CD4-positive, alpha-beta memory T cell (primary cell): ENCODE results near the gene MBNL3. TPM values are rescaled to one million over a fixed set of nuclear protein-coding genes. Genes with fewer than 3 reads are reported as not detected.

ENCODE experiments used
- CTCF ChIA-PET: fragments of 350-600 bp; sonication (Branson Sonifier 250); formaldehyde crosslinking; loops from one replicate; lab custom pipeline; 2021; ENCODE audit warnings: inconsistent platforms; ENCODE audit not compliant: partially characterized antibody; lab: Charles Lee
- POLR2A ChIA-PET: fragments of 350-600 bp; sonication (Branson Sonifier 250); formaldehyde crosslinking; loops from one replicate; lab custom pipeline; 2021; ENCODE audit not compliant: partially characterized antibody; lab: Charles Lee
- DNase-seq, 5 donors: peaks; one replicate each; pipeline versions ENCODE4 v3.0.0 to v3.0.0-alpha.2; 2020 to 2022; ENCODE audit warnings: mixed read lengths in 1 of 5
- H3K27ac ChIP-seq: one replicate; pipeline ENCODE4 v1.7.0; 2013; ENCODE audit warnings: low read depth, low read length
- H3K27me3 ChIP-seq: 2 replicates; pipeline ENCODE4 v1.7.0; 2013; ENCODE audit warnings: mild to moderate bottlenecking, low read length, moderate library complexity; ENCODE audit not compliant: insufficient read depth
- H3K36me3 ChIP-seq: 2 replicates; pipeline ENCODE4 v1.7.0; 2013; ENCODE audit warnings: mild to moderate bottlenecking, low read length, moderate library complexity; ENCODE audit not compliant: insufficient read depth
- H3K4me1 ChIP-seq: 2 replicates; pipeline ENCODE4 v1.7.0; 2013; ENCODE audit warnings: mild to moderate bottlenecking, low read length, moderate library complexity; ENCODE audit not compliant: insufficient read depth
- H3K4me3 ChIP-seq, 2 donors: one replicate each; pipeline ENCODE4 v1.7.0; 2013; ENCODE audit warnings: low read length in 2 of 2, mild to moderate bottlenecking in 1 of 2
- H3K9me3 ChIP-seq, 2 donors: one replicate each; pipeline ENCODE4 v1.7.0; 2013; ENCODE audit warnings: low read length in 2 of 2, control low read depth in 1 of 2; ENCODE audit not compliant: control insufficient read depth in 1 of 2
- H3K27ac Mint-ChIP-seq, 7 donors: one replicate each; pipeline ENCODE4 v1.8.0; 2020 to 2021; ENCODE audit warnings: mixed read lengths in 7 of 7, mild to moderate bottlenecking in 6 of 7, inconsistent platforms in 3 of 7, moderate library complexity in 3 of 7
- H3K27me3 Mint-ChIP-seq, 2 donors: one replicate each; pipeline ENCODE4 v1.8.0; 2020 to 2021; ENCODE audit warnings: mixed read lengths in 2 of 2
- H3K36me3 Mint-ChIP-seq, 2 donors: one replicate each; pipeline ENCODE4 v1.8.0; 2020 to 2021; ENCODE audit warnings: mixed read lengths in 2 of 2, inconsistent platforms in 1 of 2, mild to moderate bottlenecking in 1 of 2
- H3K4me1 Mint-ChIP-seq, 4 donors: one replicate each; pipeline ENCODE4 v1.8.0; 2020 to 2021; ENCODE audit warnings: mixed read lengths in 4 of 4, mild to moderate bottlenecking in 1 of 4
- H3K4me3 Mint-ChIP-seq, 8 donors: one replicate each; pipeline ENCODE4 v1.8.0; 2020 to 2021; ENCODE audit warnings: mixed read lengths in 8 of 8, mild to moderate bottlenecking in 7 of 8, moderate library complexity in 6 of 8, inconsistent platforms in 3 of 8
- H3K9me3 Mint-ChIP-seq, 8 donors: one replicate each; pipeline ENCODE4 v1.8.0; 2020 to 2021; ENCODE audit warnings: mixed read lengths in 8 of 8, mild to moderate bottlenecking in 5 of 8, inconsistent platforms in 3 of 8, moderate library complexity in 1 of 8
- intact Hi-C: fragments of 100-400 bp; cut with micrococcal nuclease; formaldehyde crosslinking; loops from one replicate; pipeline ENCODE4 v1.15.1; 2023
- polyA plus RNA-seq, 2 donors: library from polyadenylated mRNA; unstranded; fragments of 300-500 nt; fragmentation: Illumina TruSeq; gene quantifications; one replicate each; pipeline ENCODE4 v1.2.3, GENCODE V29; 2021
- total RNA-seq, 2 experiments: library from RNA; stranded (reverse); gene quantifications; one replicate each; pipeline ENCODE4 v1.2.3, GENCODE V29; 2021

Gene MBNL3
- total and polyA plus RNA-seq, 4 experiments from 2014 or later, result 32.2 to 40.1 (median 38.1) TPM

DNA sequence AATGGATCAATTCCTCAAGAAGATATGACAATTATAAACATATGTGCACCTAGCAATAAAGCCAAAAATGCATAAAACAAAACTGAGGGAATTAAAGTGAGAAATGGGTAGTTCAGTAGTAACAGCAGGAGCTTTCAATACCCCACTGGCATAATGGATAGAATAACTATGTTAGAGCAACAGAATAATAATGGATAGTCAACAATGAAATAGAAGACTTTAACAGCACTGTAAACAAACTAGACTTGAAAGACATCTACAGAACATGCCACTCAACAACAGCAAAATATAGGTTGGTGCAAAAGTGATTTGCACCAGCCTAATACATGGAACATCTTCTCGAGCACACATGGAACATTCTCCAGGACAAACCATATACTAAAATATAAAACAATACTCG, 20.0 kb upstream of the MBNL3 start:
- no peak overlapping the region for H3K4me3 Mint-ChIP-seq
- Histone ChIP-seq H3K27me3 (no peaks in the 10 kb centered on the region), H3K27ac (no peak overlapping the region), H3K4me1 (no peaks in the 10 kb centered on the region), H3K4me3 (no peak overlapping the region), H3K9me3 (no peaks in the 10 kb centered on the region), H3K36me3 (no peaks in the 10 kb centered on the region)
- DNase-seq, result no peak
- intact Hi-C loops, result no loop called here
- ChIA-PET POLR2A (no interaction called here), CTCF (no interaction called here)
- peaks cover 4% of the 10 kb centered on the region in 2 donors for H3K27me3 Mint-ChIP-seq
- H3K36me3 Mint-ChIP-seq, result no peaks in the 10 kb centered on the region
- H3K27ac Mint-ChIP-seq, result no peak overlapping the region
- no peaks in the 10 kb centered on the region for H3K4me1 Mint-ChIP-seq
- H3K9me3 Mint-ChIP-seq, result no peaks in the 10 kb centered on the region

DNA sequence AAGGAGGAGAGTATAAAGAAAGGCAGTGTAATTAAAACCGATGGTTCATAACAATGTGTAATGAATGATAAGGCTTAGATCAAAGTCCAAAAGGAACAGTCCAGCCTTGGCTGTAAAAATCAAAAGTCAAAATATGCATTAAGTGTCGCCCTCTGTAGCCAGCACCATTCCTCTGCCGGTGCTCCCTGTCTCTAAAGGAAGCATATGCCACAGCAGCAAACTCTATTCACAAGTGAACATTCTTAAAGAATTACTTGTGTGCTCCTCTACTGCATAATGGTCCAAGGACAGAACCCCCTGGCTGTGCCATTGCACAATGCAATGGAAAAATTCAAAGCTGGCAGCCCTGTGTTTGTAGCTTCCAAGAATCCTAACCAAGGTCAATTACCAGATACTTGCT, 16.3 kb upstream of the MBNL3 start:
- H3K4me1 ChIP-seq, result no peaks in the 10 kb centered on the region
- H3K36me3 ChIP-seq, result no peaks in the 10 kb centered on the region
- Mint-ChIP-seq H3K4me1 (no peaks in the 10 kb centered on the region), H3K27ac (no peak overlapping the region), H3K27me3 (peaks cover 4% of the 10 kb centered on the region in 2 donors), H3K36me3 (no peaks in the 10 kb centered on the region), H3K4me3 (no peak overlapping the region), H3K9me3 (no peaks in the 10 kb centered on the region)
- H3K9me3 ChIP-seq, result no peaks in the 10 kb centered on the region
- intact Hi-C loops, result no loop called here
- H3K27ac ChIP-seq, result no peak overlapping the region
- no peak for DNase-seq
- POLR2A ChIA-PET, result no interaction called here
- no peaks in the 10 kb centered on the region for H3K27me3 ChIP-seq
- no peak overlapping the region for H3K4me3 ChIP-seq
- CTCF ChIA-PET, result interaction anchor here (0.9 kb wide), 1 partner anchor 212 kb away, joined by 3 read pairs; no protein-coding TSS in a partner anchor

DNA sequence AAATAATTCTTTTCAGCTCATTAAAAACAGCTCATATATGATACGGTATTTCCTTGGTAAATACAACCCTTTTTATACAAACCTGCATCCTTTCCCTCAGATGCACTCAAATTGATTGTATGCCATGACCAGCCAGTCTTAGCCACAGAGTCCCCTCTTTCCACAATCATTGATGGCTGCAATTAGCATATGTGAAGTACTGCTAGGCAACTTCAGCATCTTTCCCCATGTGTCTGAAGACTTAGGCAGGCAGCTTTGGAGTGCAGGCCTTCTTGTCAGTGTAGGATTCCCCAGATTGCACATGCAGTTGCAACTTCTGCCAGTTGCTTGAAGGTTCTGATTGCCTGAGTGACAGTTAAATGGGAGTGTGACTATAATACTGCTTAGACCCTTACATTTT, 15.6 kb upstream of the MBNL3 start:
- no peak overlapping the region for H3K4me3 Mint-ChIP-seq
- CTCF ChIA-PET, result no interaction called here
- POLR2A ChIA-PET, result no interaction called here

DNA sequence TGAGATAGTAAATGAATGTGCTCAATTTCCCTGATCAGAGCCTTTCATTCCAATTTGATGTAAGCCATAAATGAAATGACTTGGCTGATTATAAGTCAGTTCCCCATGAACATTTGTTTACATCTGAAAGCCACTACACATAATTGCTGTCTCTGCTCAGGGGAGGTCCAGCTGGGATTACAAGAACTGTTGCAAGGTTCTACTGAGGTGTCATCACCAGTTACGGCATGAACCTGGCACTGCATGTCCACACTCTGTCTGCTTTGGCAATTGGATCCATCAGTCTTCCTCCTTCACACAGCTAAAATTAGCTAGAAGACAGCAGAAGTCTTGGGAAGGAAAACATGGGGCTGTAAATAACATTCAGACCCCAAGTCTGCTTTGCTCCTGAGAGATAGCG, 12.8 kb upstream of the MBNL3 start:
- H3K27me3 Mint-ChIP-seq, result peaks cover 2 to 4% of the 10 kb centered on the region in 2 donors
- no peaks in the 10 kb centered on the region for H3K36me3 Mint-ChIP-seq
- no peak overlapping the region for H3K4me3 Mint-ChIP-seq
- no peaks in the 10 kb centered on the region for H3K4me1 Mint-ChIP-seq
- H3K9me3 Mint-ChIP-seq, result no peaks in the 10 kb centered on the region
- Histone ChIP-seq H3K4me3 (no peak overlapping the region), H3K9me3 (no peaks in the 10 kb centered on the region), H3K27me3 (no peaks in the 10 kb centered on the region), H3K27ac (no peak overlapping the region), H3K4me1 (no peaks in the 10 kb centered on the region), H3K36me3 (no peaks in the 10 kb centered on the region)
- ChIA-PET POLR2A (no interaction called here), CTCF (no interaction called here)
- DNase-seq, result no peak
- intact Hi-C loops, result no loop called here
- H3K27ac Mint-ChIP-seq, result no peak overlapping the region

More for the DNA sequence above, 15.6 kb upstream of the MBNL3 start:
- Histone ChIP-seq H3K4me1 (no peaks in the 10 kb centered on the region), H3K9me3 (no peaks in the 10 kb centered on the region), H3K27me3 (no peaks in the 10 kb centered on the region), H3K36me3 (no peaks in the 10 kb centered on the region), H3K27ac (no peak overlapping the region), H3K4me3 (no peak overlapping the region)
- Mint-ChIP-seq H3K4me1 (no peaks in the 10 kb centered on the region), H3K27ac (no peak overlapping the region), H3K27me3 (peaks cover 4 to 5% of the 10 kb centered on the region in 2 donors), H3K9me3 (no peaks in the 10 kb centered on the region), H3K36me3 (no peaks in the 10 kb centered on the region)
- intact Hi-C loops, result no loop called here
- DNase-seq, result no peak

DNA sequence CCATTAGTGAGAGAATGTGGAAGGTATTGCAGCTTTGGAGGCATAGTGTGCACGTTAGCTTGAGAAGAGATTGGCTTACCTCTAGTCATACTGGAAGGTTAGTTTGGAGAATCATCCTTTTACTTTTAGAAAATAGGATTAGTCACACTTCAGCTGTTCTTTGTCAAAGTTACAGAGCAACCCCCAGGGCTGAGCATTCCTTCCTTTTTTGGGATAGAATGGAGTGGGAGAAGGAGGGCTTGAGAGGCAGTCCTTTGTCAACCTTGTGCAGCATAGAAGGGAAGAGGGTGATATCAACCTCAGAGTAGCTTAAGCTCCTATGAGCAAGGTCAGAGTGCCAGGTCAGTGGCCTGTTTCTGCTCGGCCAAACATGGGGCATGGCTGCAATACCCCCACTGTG, 8.6 kb upstream of the MBNL3 start:
- Histone ChIP-seq H3K27me3 (no peaks in the 10 kb centered on the region), H3K4me1 (no peaks in the 10 kb centered on the region), H3K27ac (no peak overlapping the region), H3K36me3 (no peaks in the 10 kb centered on the region), H3K9me3 (no peaks in the 10 kb centered on the region), H3K4me3 (no peak overlapping the region)
- ChIA-PET POLR2A (interaction anchor here (0.8 to 2.2 kb wide), 3 partner anchors 9 to 17 kb away, joined by 3 to 6 read pairs (median 4); partner anchors contain the start of gene MBNL3), CTCF (no interaction called here)
- DNase-seq, result no peak
- intact Hi-C loops, result no loop called here
- no peak overlapping the region for H3K4me3 Mint-ChIP-seq
- H3K27me3 Mint-ChIP-seq, result peaks cover 0 to 3% of the 10 kb centered on the region in 2 donors
- no peaks in the 10 kb centered on the region for H3K36me3 Mint-ChIP-seq
- H3K4me1 Mint-ChIP-seq, result no peaks in the 10 kb centered on the region
- no peak overlapping the region for H3K27ac Mint-ChIP-seq
- no peaks in the 10 kb centered on the region for H3K9me3 Mint-ChIP-seq

DNA sequence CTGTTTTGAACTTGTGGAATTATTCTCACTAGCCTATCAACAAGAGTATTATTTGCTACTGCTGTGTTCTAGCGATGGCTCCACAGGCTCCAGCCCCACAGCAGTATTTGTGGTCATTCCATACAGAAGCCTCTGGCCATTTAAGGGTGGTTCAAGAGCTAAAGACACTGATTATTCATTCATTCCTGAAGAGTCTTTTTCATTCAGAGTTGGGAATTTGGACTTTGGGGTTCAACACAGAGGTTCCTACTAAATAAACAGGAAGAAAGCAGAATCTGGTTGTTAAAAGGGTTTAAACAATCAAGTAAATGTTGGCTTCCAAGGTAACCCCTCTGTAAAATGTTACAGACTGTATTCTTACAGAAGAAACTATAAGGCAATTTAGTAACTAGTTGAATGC, 4.3 kb upstream of the MBNL3 start:
- POLR2A ChIA-PET, result no interaction called here
- peaks cover 17% of the 10 kb centered on the region for H3K4me1 ChIP-seq
- H3K27me3 Mint-ChIP-seq, result peaks cover 0 to 2% of the 10 kb centered on the region in 2 donors
- no peak overlapping the region for H3K27ac ChIP-seq
- DNase-seq, result no peak
- H3K36me3 Mint-ChIP-seq, result peaks cover 0 to 12% of the 10 kb centered on the region in 2 donors
- no peaks in the 10 kb centered on the region for H3K9me3 Mint-ChIP-seq
- intact Hi-C loops, result no loop called here
- CTCF ChIA-PET, result no interaction called here
- H3K27ac Mint-ChIP-seq, result no peak overlapping the region
- H3K4me1 Mint-ChIP-seq, result peaks cover 10 to 28% (median 19%) of the 10 kb centered on the region in 4 donors
- no peak overlapping the region for H3K4me3 Mint-ChIP-seq
- H3K4me3 ChIP-seq, result no peak overlapping the region
- no peaks in the 10 kb centered on the region for H3K9me3 ChIP-seq
- no peaks in the 10 kb centered on the region for H3K27me3 ChIP-seq
- H3K36me3 ChIP-seq, result no peaks in the 10 kb centered on the region

DNA sequence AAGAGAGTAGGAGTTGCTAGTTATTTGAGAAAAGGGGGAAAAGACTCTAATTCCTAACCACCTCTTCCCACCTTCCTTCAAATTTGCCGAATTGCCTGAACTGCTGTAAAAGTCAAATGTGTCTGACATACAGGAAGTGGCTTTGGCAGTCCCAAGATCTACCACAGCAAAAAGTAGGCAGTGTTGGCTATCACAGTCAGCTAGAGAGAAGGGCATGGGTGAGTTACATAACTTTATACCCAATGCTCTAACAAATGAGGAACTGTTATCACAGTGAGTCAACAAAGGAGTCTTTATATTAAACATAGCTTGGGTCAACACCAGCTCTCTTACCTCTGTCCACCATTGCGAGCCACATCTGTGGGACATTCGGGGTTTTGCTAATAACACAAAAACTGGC, 2.4 kb upstream of the MBNL3 start:
- Histone ChIP-seq H3K9me3 (no peaks in the 10 kb centered on the region), H3K27me3 (no peaks in the 10 kb centered on the region), H3K36me3 (no peaks in the 10 kb centered on the region), H3K27ac (no peak overlapping the region), H3K4me3 (no peak overlapping the region), H3K4me1 (peaks cover 36% of the 10 kb centered on the region)
- intact Hi-C loops, result loop anchor here (1.0 kb wide), 1 partner anchor 124 kb away; no protein-coding TSS in a partner anchor
- H3K27ac Mint-ChIP-seq, result peak overlapping the region; percentile 6 to 95 (median 78)
- H3K9me3 Mint-ChIP-seq, result no peaks in the 10 kb centered on the region
- no peaks in the 10 kb centered on the region for H3K27me3 Mint-ChIP-seq
- CTCF ChIA-PET, result interaction anchor here (0.9 to 2.1 kb wide), 10 partner anchors 10 to 271 kb away, joined by 3 to 11 read pairs (median 4); partner anchors contain the start of gene RAP2C
- peaks cover 20 to 42% (median 33%) of the 10 kb centered on the region in 4 donors for H3K4me1 Mint-ChIP-seq
- POLR2A ChIA-PET, result interaction anchor here (0.7 to 4.8 kb wide), 2 partner anchors 11 to 98 kb away, joined by 3 to 53 read pairs; no protein-coding TSS in a partner anchor
- DNase-seq, result peak; percentile 38 to 65 (median 50)
- peak overlapping the region; percentile 90 to 96 (median 94) for H3K4me3 Mint-ChIP-seq
- H3K36me3 Mint-ChIP-seq, result peaks cover 0 to 12% of the 10 kb centered on the region in 2 donors
